ENCODE results near the gene BANP.

DNA sequence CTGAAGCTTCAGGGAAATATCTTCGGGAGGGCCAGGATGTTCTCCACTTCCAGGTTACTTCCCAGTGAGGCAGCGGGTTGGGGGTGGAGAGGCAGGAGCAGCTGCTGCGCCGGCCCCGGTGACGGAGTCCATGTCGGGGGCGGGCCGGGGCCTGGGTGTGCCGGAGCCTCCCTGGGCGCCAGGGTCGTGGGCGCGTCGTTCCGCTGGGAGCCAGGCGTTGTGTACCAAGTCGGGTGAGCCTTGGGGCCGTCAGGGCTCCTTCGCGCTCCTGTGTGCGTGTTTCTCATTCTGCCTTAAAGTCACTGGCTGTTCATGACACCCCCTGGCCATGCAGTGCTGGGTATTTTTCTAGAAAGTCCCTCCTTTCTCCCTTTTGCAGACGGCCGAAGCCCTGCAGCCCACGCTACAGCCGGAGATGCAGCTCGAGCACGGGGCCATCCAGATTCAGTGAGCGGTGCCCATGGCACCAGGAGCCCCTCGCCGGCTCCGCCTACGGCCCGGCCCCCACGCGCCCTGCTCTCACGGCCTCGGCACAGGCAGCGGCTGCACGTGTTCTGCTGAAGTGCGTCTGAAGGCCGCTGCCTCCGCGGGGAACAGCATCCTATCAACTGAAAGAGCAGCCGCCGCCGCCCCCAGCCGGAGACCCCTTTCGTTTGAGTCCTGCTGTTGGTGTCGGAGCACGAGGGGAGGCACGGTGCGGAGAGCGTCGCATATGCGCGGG, 125.1 kb downstream of the BANP start:
- TF ChIP-seq, protein P1, sequence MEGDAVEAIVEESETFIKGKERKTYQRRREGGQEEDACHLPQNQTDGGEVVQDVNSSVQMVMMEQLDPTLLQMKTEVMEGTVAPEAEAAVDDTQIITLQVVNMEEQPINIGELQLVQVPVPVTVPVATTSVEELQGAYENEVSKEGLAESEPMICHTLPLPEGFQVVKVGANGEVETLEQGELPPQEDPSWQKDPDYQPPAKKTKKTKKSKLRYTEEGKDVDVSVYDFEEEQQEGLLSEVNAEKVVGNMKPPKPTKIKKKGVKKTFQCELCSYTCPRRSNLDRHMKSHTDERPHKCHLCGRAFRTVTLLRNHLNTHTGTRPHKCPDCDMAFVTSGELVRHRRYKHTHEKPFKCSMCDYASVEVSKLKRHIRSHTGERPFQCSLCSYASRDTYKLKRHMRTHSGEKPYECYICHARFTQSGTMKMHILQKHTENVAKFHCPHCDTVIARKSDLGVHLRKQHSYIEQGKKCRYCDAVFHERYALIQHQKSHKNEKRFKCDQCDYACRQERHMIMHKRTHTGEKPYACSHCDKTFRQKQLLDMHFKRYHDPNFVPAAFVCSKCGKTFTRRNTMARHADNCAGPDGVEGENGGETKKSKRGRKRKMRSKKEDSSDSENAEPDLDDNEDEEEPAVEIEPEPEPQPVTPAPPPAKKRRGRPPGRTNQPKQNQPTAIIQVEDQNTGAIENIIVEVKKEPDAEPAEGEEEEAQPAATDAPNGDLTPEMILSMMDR (IDR thresholded peaks at IDR 0.05 in 2 of 3, conservative IDR thresholded peaks at IDR 0.05 in 1 of 3; ENCODE audit: borderline replicate concordance in 1 of 3, insufficient read depth in 1 of 3, low read depth in 2 of 3, low read length in 2 of 3): no peak
- TF ChIP-seq CEBPB (IDR thresholded peaks at IDR 0.05; ENCODE audit: low read depth) (no peak), ZNF274 (IDR thresholded peaks at IDR 0.05; ENCODE audit: low read depth, low read length) (no peak), POLR2A (IDR thresholded peaks at IDR 0.05; ENCODE audit: borderline replicate concordance, extremely low read depth, insufficient read depth, insufficient read length) (no peak), EZH2 (IDR thresholded peaks at IDR 0.05) (no peak), SP1 (IDR thresholded peaks at IDR 0.05; ENCODE audit: low read depth) (no peak), POLR2AphosphoS5 (IDR thresholded peaks at IDR 0.05; ENCODE audit: low read depth, low read length) (no peak), YY1 (IDR thresholded peaks at IDR 0.05; ENCODE audit: extremely low read depth, insufficient replicate concordance, low read depth, low read length) (no peak), SRF (IDR thresholded peaks at IDR 0.05; ENCODE audit: low read depth) (no peak)

Measured in HCT116 (cell line).